NOMO-1 (cell line): ENCODE results near the gene LSM3.
A peak's percentile ranks its signal among the peaks of the same experiment; 100 is the strongest.

Experiments
- DNase-seq, 2 experiments: peaks; one replicate each; lab custom pipeline; 2025; ENCODE audit not compliant: unreplicated experiment in 2 of 2; lab: John Stamatoyannopoulos, UW

Gene LSM3

DNA sequence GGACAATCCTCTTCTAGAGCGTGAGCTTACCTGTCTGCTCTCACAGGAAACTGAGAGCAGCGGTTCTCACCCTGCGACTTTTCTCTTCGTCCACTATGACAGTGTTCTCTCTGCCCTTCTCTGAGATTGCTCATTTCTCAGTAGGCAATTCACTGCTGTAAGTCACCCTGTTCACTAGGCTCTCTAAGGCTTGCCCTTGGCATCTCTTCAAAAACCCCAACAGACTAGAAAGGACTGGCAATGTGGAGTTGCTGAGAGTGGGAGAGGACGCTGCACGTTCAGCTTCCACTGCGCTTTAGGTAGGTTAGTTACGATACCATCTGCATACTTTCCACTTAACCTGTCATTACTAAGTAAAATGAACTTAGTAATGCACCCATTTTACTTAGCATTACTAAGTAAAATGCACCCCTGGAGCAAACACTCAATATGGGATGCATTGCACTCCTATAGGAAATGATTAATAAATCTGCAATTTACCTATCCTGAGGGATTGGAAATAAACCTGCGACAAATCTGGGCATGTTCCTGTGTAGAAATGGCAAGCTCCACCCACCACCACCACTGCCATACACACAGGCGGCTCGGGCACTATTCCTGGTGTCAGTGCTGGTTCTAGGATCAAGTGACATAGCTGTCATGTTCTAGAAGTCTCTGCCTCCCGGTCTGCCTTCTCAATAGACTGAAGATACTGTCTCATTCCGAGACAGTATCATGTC lies 21.6 kb upstream of the LSM3 start:
- DNase-seq = no peak

DNA sequence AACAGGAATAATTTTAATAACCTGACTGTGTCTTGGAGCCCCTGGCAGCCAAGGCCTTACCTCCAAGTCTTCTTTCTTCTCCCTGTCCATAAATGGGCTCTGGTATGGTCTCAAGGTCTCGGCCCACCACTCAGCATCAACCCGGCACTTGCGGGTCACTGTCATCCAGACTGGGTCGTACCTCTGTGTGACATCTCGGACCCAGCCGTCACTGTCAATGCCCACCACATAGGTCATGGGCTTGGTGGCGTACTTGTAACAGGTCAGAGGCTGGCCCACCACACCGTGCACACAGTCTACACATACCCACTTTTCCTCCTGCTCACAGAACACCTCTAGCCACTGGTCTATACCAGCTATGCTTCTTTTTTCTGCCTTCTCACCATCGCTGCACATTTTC lies 20.7 kb upstream of the LSM3 start:
- DNase-seq = no peak

GRCh38 chr3:14158370-14158769 lies 20.2 kb upstream of the LSM3 start:
- DNase-seq = no peak

DNA sequence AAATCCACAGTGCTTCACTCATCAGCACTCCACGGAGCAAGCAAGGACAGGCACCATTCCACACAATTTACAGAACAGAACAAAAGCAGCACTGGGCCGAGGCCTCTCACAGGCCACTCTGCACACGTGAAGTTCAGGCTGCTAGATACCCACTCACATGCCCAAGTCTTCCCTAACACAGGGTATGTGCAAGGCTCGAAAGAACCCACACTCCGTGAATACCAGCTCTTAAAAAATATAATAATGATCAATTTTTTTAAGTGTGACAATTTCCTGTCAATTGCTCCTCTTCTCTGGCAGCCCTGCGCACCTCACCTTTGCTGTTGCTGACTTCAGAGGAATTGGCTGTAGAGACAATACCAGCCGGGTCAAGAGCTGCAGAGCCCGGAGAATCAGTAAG lies 19.2 kb upstream of the LSM3 start:
- no peak for DNase-seq

DNA sequence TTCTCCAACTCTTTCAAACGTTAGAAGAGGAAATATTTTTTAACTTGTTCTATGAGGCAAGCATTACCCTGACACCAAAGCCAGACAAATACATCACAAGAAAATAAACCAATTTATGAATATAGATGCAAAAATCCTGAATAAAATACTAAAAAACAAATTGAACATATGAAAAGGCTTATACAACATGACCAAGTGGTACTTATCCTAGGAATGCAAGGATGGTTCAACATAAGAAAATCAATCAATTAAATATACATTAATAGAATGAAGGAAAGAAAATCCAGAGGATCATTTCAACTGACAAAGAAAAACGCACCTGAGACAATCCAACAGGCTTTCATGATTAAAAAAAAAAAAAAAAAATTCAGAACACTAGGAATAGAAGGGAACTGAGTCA lies 17.3 kb upstream of the LSM3 start:
- no peak for DNase-seq

DNA sequence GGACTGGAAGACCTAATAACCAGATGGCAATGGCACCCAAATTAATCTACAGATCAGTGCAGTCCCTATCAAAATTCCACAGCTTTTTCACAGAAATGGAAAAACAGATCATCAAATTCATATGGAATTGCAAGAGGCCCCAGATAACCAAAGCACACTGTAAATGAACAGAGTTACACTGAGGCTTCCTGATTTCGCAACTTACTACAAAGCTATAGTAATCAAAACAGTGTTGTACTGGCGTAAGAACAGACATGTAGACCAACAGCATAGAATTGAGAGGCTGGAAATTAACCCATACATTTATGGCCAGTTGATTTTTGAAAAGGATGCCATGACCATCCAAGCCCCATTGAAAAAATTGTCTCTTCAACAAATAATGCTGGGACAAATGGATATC lies 16.4 kb upstream of the LSM3 start:
- DNase-seq = no peak

DNA sequence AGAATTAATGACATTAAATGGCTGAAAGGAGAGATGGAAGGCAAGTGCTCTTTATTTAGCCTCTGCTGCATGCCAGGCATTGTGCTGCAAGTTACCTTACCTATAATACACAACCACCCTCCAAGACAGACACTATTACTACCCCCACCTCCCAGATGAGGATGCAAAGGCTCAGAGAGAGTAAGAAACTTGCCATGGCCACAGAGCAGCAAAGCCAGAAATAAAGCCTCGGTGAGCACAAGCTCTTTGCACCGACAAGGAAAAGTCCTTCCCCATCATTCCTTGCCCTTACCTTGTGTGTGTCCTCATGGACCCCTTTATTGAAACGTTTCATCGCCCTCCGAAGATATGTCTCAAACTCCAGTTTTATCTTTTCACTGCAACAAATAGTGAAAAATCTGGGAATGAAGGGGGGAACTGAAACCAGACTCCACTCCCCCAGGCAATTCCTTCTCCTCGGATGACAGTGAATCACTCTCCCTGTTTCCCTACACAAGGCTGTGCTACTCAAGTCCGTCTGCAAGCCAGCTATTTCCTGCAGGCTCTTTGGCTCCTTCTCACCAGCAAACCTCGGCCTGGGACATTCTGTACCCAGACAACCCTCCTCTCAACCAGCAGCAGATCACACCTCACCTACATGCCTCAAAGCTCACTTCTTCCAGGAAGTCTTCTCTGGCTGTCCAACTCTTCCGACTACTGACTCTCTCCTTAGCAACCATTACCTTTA lies 11.6 kb upstream of the LSM3 start:
- no peak for DNase-seq

DNA sequence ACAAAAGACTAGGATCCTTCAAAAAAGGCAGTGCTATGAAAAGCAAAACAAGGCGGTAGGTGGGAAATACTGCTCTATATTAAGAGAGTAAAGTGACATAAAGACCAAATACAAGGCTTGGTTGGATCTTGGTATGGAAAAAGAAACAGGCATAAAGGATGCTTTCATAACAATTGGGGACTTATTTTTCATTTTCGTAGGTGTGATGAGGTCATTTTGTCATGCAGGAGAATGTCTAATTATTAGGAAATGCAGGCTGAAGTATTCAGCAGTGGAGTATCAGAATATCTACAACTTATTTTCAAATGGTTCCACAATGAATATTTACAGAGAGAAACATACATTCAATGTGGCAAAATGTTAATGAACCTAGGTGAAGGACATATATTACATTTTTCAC lies 9.2 kb upstream of the LSM3 start:
- DNase-seq = no peak

DNA sequence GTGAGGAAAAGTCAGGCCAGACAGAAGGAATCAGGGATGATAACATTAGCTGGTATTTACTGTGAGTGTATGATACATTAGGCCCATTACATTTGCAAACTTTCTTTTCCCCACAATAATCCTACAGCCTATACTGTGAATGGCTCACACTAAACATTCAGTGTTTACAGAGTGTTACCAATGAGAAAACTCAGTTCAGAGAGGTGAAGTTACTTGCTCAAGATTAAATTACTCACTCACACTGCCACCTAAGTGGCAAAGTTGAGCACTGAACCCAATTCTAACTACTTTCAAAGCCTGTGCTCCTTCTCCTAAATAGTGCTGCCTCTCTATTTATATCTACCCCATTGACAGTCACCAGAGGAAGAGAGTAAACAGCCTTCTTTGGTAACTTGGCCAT lies 8.7 kb upstream of the LSM3 start:
- DNase-seq = no peak

GRCh38 chr3:14170531-14171159 lies 8.0 kb upstream of the LSM3 start:
- no peak for DNase-seq

DNA sequence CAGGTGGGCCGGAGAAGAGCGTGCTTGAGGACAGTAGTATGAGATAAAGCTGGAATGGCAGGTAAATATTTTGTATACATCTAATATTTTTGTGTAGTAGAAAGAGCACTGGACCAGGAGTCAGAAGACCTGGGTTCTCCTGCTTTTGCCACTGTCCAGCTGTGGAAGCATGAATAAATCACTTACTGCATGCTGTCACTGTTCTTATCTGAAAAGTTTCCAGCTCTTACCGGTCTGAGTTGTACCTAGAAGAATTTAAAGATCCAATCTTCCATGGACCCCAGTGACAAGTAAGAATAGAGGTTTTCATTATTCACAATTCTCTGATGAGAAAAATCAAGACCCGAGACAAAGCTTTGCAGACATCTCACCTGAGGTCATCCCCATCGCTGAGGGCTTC lies 6.1 kb upstream of the LSM3 start:
- no peak for DNase-seq

DNA sequence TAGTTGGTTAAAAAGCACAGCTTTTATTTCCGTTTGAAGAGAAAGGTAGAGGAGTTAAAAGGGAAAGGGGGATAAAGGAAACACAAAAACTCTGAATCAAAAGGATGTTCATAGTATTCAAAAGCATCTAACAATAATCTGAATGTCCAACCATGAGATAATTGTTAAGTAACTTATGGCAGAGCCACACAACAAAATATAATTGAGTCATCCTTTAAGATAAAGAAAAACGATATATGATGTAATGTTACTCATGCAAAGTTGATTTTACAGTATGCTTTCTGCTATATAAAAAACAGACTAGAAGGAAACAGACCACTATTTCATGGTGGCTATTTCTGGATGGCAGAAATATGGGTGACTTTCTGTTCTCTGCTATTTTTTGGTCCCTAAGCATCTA lies 4.1 kb upstream of the LSM3 start:
- no peak for DNase-seq

DNA sequence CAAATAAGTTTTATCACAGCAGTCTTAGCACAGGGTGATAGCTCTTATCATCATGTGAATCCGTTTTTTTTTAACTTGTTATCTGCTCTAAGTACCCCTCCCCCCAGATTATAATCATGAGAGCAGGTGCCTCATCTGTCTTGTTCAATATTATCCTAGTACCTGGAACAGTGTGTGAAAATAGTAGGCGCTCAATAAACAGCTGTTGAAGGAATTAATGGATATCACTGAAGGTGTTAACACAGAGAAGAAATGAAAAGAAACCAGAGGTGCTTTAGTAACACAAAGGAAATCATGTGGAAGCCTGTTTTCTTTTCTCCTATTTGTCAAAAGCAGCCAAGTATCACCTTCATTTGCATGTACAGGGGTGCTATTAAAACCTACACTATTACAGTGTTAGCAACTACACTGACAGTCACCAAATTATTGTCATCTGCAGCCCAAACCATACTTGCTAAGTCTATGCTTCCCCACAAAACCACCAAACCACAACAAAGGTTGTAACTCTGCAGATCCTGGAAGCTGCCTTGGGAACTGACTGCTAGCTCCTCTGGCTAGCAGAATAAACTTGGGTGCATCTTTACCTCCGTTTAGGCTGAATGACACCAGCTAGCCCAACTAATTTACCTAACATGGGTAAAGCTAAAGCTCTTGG lies 3.1 kb upstream of the LSM3 start:
- DNase-seq = peak; percentile 23 to 57

- DNase-seq = no peak
These were observed 904 bp upstream of the LSM3 start for GRCh38 chr3:14177580-14178246.

DNA sequence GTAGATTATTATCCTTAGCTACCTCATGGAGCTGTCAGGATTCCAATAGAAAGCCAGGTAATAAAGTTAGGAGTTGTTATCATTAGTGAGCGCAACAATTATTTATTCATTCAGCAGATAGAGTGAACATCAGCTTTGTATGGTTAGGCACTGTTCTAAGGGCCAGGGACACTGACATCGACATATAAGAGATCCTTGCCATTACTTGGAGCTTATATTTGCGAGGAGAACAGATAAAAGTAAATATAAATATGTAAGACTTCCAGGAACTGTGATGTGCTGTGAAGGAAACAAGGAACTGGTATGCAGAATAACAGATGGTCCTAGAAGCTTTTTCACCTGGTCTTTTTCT lies 473 bp downstream of the LSM3 start:
- DNase-seq = peak in 1 of 2 experiments; percentile 26

DNA sequence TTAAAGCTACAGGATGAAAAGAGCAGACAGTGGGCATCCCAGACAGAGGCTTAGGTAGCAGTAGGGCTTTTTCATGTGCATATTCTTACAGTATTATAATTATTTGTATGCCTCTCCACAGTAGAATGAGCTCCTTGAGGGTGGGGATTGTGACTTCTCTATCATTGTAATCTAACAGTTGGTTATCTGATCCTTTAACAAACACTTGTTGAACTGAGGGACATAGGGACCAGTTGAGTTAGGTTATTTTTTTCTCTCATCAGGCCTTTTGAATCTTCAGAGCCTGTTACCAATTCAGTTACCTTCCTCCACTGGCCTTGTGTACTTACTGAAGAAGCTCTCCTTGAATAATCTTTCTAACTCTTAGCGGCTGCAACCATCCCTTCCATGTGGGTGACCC lies 1.2 kb downstream of the LSM3 start:
- no peak for DNase-seq

DNA sequence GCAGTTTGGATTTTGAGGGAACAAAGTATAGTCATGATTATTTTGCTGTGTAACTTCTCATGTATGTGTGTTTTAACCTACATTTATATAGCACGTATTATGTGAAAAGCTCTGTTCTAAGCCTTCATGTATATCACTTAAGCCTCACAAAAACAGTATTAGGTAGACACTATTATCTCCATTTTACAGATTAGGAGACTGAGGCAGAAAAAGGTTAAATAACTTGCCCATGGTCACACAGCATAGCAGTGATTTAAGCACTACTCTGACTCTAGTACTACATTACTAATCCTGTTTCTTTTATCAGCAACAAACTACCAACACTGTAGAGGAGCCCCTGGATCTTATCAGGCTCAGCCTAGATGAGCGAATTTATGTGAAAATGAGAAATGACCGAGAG lies 2.6 kb downstream of the LSM3 start:
- DNase-seq = no peak

DNA sequence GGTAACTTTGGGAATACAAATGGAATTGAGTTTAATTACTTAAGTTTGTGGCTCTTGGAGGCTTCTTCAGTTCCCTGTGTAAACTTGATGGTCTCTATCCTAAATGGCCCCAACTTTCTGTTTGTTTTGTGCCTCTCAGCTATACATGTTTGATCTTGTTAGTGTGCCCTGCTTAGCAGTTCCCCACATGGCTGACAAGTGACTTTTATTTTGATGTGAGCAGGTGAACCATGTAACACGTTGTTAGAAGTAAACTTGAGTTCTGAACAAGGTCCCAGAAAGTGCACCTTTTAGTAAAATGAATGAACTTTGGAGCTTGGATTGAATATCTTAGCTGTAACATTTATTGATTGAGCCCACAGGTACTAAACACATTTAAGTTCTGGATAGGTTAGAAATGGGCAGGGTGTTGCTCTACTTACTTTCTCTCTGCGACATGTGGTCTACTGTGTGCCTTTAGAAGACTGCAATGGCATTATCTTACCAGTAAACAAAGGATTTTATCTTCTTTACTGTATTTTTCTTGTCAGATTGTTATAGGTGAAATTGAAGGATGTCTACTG lies 4.5 kb downstream of the LSM3 start:
- DNase-seq = no peak

GRCh38 chr3:14186854-14187458 lies 8.3 kb downstream of the LSM3 start:
- no peak for DNase-seq

GRCh38 chr3:14188041-14188754 lies 9.6 kb downstream of the LSM3 start:
- DNase-seq = no peak
